ENCODE data around the gene VPS37B. TPM values are rescaled to one million over a fixed set of nuclear protein-coding genes. Genes with fewer than 3 reads are reported as not detected.

The VPS37B gene
- total and polyA plus RNA-seq, 3 experiments from 2014 or later = 19.3 to 30.6 (median 19.9) TPM

DNA sequence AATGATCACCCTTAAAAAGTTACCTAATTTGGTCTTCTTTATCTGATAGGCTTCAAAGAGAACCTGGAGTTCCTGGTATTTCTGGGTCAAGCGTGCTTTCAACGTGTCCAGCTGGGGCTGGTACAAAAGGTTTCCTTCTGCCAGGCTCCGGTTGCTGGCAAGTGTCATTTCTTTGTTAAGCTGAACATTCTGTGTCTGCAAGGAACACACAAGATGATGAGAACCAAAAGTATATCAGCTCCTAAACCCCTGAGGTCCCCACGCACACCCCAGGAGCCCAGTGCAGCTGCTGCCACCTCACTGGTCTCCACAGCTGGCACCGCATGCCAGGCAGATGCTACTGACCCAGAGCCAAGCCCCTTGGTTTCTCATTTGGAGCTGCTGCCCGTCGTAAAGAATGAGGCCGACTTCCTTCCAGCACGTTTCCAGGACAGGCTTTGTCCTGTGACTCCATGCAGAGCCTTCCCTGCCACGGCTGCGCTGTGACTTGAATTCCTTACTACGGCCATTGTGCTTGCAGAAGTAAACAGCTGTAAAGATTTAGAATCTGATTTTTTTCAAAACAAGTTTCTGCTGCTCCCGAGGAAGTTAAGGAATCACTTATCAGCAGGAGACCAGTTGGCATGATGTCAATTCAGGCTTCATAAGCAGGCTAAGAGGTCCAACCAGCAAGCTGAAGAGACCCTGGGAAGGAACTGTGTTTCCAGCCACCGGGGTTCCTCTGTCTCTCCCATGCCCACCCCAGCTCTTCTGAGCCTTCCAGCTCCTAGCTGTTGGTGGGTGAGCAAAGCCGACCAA lies 24.9 kb downstream of the VPS37B start:
- ChIA-PET POLR2A (interaction anchor here (0.6 to 2.4 kb wide), 5 partner anchors 10 to 1289 kb away, joined by 3 to 11 read pairs (median 4); partner anchors contain the start of genes ABCB9 and VPS37B), CTCF (interaction anchor here (0.8 to 7.4 kb wide), 13 partner anchors 10 to 123 kb away, joined by 3 to 43 read pairs (median 6); partner anchors contain the start of gene VPS37B)
- peaks cover 28% of the 10 kb centered on the region for H3K36me3 ChIP-seq (ENCODE audit: insufficient read depth, low read length)
- Mint-ChIP-seq H3K4me1 (peaks cover 59 to 73% (median 65%) of the 10 kb centered on the region in 3 donors), H3K27ac (peak overlapping the region in 7 of 8 donors; percentile 75 to 98 (median 96)), H3K4me3 (peak overlapping the region; percentile 77 to 98 (median 87)), H3K36me3 (peaks cover 7 to 62% (median 14%) of the 10 kb centered on the region in 3 donors), H3K9me3 (no peaks in the 10 kb centered on the region), H3K27me3 (no peaks in the 10 kb centered on the region)
- peaks cover 65% of the 10 kb centered on the region for H3K4me1 ChIP-seq (ENCODE audit: insufficient read depth, low read length)
- H3K27me3 ChIP-seq (ENCODE audit: insufficient read depth, low read length, poor library complexity, severe bottlenecking) = no peaks in the 10 kb centered on the region
- no peaks in the 10 kb centered on the region for H3K9me3 ChIP-seq (ENCODE audit: low read length)
- peak overlapping the region; percentile 57 for H3K4me3 ChIP-seq (ENCODE audit: low read length)
- H3K27ac ChIP-seq (ENCODE audit: low read depth, low read length) = peak overlapping the region; percentile 19
- peak in 1 of 5 donors; percentile 20 for DNase-seq

GRCh38 chr12:122870163-122870842 lies 25.6 kb downstream of the VPS37B start:
- Histone ChIP-seq H3K4me3 (ENCODE audit: low read length) (no peak overlapping the region), H3K27ac (ENCODE audit: low read depth, low read length) (no peak overlapping the region), H3K27me3 (ENCODE audit: insufficient read depth, low read length, poor library complexity, severe bottlenecking) (no peaks in the 10 kb centered on the region), H3K9me3 (ENCODE audit: low read length) (no peaks in the 10 kb centered on the region), H3K36me3 (ENCODE audit: insufficient read depth, low read length) (peaks cover 28% of the 10 kb centered on the region), H3K4me1 (ENCODE audit: insufficient read depth, low read length) (peaks cover 57% of the 10 kb centered on the region)
- CTCF ChIA-PET = interaction anchor here (0.6 to 7.4 kb wide), 10 partner anchors 10 to 341 kb away, joined by 3 to 43 read pairs (median 6); partner anchors contain the start of gene VPS37B
- peak in 1 of 5 donors; percentile 20 for DNase-seq
- Mint-ChIP-seq H3K27me3 (no peaks in the 10 kb centered on the region), H3K9me3 (no peaks in the 10 kb centered on the region), H3K4me1 (peaks cover 52 to 66% (median 57%) of the 10 kb centered on the region in 3 donors), H3K4me3 (peak overlapping the region in 5 of 7 donors; percentile 7 to 89 (median 86)), H3K27ac (peak overlapping the region in 4 of 8 donors; percentile 17 to 97 (median 86)), H3K36me3 (peaks cover 7 to 68% (median 14%) of the 10 kb centered on the region in 3 donors)
- POLR2A ChIA-PET = interaction anchor here (0.6 to 2.4 kb wide), 2 partner anchors 25 to 1289 kb away, joined by 3 to 11 read pairs; partner anchors contain the start of gene VPS37B

GRCh38 chr12:122869207-122869973 lies 26.5 kb downstream of the VPS37B start:
- Histone ChIP-seq H3K4me3 (ENCODE audit: low read length) (no peak overlapping the region), H3K27ac (ENCODE audit: low read depth, low read length) (no peak overlapping the region), H3K36me3 (ENCODE audit: insufficient read depth, low read length) (peaks cover 28% of the 10 kb centered on the region), H3K4me1 (ENCODE audit: insufficient read depth, low read length) (peaks cover 50% of the 10 kb centered on the region), H3K9me3 (ENCODE audit: low read length) (no peaks in the 10 kb centered on the region), H3K27me3 (ENCODE audit: insufficient read depth, low read length, poor library complexity, severe bottlenecking) (no peaks in the 10 kb centered on the region)
- no peaks in the 10 kb centered on the region for H3K27me3 Mint-ChIP-seq
- peaks cover 49 to 66% (median 56%) of the 10 kb centered on the region in 3 donors for H3K4me1 Mint-ChIP-seq
- peaks cover 7 to 77% (median 14%) of the 10 kb centered on the region in 3 donors for H3K36me3 Mint-ChIP-seq
- H3K27ac Mint-ChIP-seq = peak overlapping the region in 4 of 8 donors; percentile 29 to 76 (median 62)
- no peaks in the 10 kb centered on the region for H3K9me3 Mint-ChIP-seq
- CTCF ChIA-PET = interaction anchor here (0.6 to 2.3 kb wide), 4 partner anchors 77 to 342 kb away, joined by 3 to 7 read pairs (median 4); no protein-coding TSS in a partner anchor
- H3K4me3 Mint-ChIP-seq = peak overlapping the region in 3 of 7 donors; percentile 15 to 72 (median 17)
- POLR2A ChIA-PET = interaction anchor here (0.7 kb wide), 1 partner anchor 175 kb away, joined by 10 read pairs; no protein-coding TSS in a partner anchor
- DNase-seq = peak in 1 of 5 donors; percentile 26

GRCh38 chr12:122868471-122869177 lies 27.3 kb downstream of the VPS37B start:
- Histone ChIP-seq H3K27me3 (ENCODE audit: insufficient read depth, low read length, poor library complexity, severe bottlenecking) (no peaks in the 10 kb centered on the region), H3K27ac (ENCODE audit: low read depth, low read length) (no peak overlapping the region), H3K36me3 (ENCODE audit: insufficient read depth, low read length) (peaks cover 28% of the 10 kb centered on the region), H3K9me3 (ENCODE audit: low read length) (no peaks in the 10 kb centered on the region), H3K4me3 (ENCODE audit: low read length) (no peak overlapping the region), H3K4me1 (ENCODE audit: insufficient read depth, low read length) (peaks cover 42% of the 10 kb centered on the region)
- H3K4me1 Mint-ChIP-seq = peaks cover 41 to 59% (median 50%) of the 10 kb centered on the region in 3 donors
- CTCF ChIA-PET = interaction anchor here (1.3 kb wide), 1 partner anchor 86 kb away, joined by 3 read pairs; no protein-coding TSS in a partner anchor
- DNase-seq = peak in 1 of 5 donors; percentile 30
- H3K27ac Mint-ChIP-seq = peak overlapping the region in 5 of 8 donors; percentile 22 to 76 (median 63)
- POLR2A ChIA-PET = no interaction called here
- peaks cover 7 to 79% (median 14%) of the 10 kb centered on the region in 3 donors for H3K36me3 Mint-ChIP-seq
- H3K27me3 Mint-ChIP-seq = no peaks in the 10 kb centered on the region
- peak overlapping the region in 1 of 7 donors; percentile 17 for H3K4me3 Mint-ChIP-seq
- H3K9me3 Mint-ChIP-seq = no peaks in the 10 kb centered on the region

DNA sequence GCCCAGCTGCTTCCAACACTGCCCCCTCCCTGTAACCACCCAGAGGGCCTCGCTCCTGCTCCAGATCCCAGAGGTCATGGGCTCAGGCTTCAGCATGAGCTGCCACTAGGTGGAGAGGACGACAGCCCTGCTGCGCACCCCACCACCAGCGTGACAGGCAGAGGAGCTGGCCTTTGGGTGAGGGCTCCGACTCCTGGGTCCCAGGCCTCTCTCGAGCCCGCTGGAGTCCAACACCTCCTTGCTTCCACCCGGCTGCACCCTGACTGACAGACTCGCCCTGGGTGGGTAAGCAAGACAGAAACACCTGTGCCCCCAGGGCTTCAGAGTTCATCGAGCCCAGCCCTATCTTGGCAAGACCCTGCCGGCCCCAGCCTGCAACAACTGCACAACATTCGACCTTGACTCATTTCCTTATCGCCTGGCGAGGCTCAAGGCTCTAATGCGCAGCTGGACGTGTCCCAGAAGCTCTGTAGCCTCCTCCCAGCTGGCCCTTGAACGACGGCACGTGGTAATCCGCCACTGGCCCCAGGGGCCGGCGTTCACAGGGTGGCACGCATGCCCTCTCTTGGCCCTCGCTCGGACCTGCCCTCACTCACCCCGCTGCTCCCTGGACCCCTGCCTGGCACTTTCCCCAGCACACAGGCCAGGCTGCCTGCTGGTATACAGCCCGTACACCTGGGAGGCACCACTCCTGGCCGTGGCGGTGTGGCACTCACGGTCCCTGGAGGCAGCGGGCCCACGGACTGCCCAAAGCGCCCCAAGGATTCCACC lies 28.0 kb downstream of the VPS37B start:
- Mint-ChIP-seq H3K36me3 (peaks cover 7 to 81% (median 14%) of the 10 kb centered on the region in 3 donors), H3K27me3 (no peaks in the 10 kb centered on the region), H3K4me3 (peak overlapping the region in 1 of 7 donors; percentile 48), H3K27ac (peak overlapping the region in 2 of 8 donors; percentile 22 to 76), H3K4me1 (peaks cover 34 to 51% (median 43%) of the 10 kb centered on the region in 3 donors), H3K9me3 (no peaks in the 10 kb centered on the region)
- Histone ChIP-seq H3K9me3 (ENCODE audit: low read length) (no peaks in the 10 kb centered on the region), H3K36me3 (ENCODE audit: insufficient read depth, low read length) (peaks cover 28% of the 10 kb centered on the region), H3K27ac (ENCODE audit: low read depth, low read length) (no peak overlapping the region), H3K27me3 (ENCODE audit: insufficient read depth, low read length, poor library complexity, severe bottlenecking) (no peaks in the 10 kb centered on the region), H3K4me3 (ENCODE audit: low read length) (no peak overlapping the region), H3K4me1 (ENCODE audit: insufficient read depth, low read length) (peaks cover 35% of the 10 kb centered on the region)
- DNase-seq = peak in 1 of 5 donors; percentile 40
- POLR2A ChIA-PET = no interaction called here
- CTCF ChIA-PET = no interaction called here

GRCh38 chr12:122866950-122867607 lies 28.8 kb downstream of the VPS37B start:
- H3K36me3 ChIP-seq (ENCODE audit: insufficient read depth, low read length) = peaks cover 28% of the 10 kb centered on the region
- Mint-ChIP-seq H3K4me1 (peaks cover 26 to 43% (median 35%) of the 10 kb centered on the region in 3 donors), H3K4me3 (no peak overlapping the region), H3K27ac (peak overlapping the region in 3 of 8 donors; percentile 34 to 69 (median 36)), H3K9me3 (no peaks in the 10 kb centered on the region), H3K27me3 (no peaks in the 10 kb centered on the region), H3K36me3 (peaks cover 7 to 81% (median 14%) of the 10 kb centered on the region in 3 donors)
- no peak overlapping the region for H3K27ac ChIP-seq (ENCODE audit: low read depth, low read length)
- H3K9me3 ChIP-seq (ENCODE audit: low read length) = no peaks in the 10 kb centered on the region
- ChIA-PET CTCF (no interaction called here), POLR2A (no interaction called here)
- H3K27me3 ChIP-seq (ENCODE audit: insufficient read depth, low read length, poor library complexity, severe bottlenecking) = no peaks in the 10 kb centered on the region
- DNase-seq = peak in 1 of 5 donors; percentile 43
- peaks cover 27% of the 10 kb centered on the region for H3K4me1 ChIP-seq (ENCODE audit: insufficient read depth, low read length)
- no peak overlapping the region for H3K4me3 ChIP-seq (ENCODE audit: low read length)

Measured in CD8-positive, alpha-beta memory T cell (primary cell).